GM12878 (cell line): ENCODE data around the gene CTSH.
"Not testable (repeated sequence)": the region's sequence is repeated elsewhere in the genome, so short reads cannot be mapped to it uniquely, and the experiment has no call there.

Experiments used
- CTCF ChIP-seq, 3 experiments: IDR thresholded peaks in 2 of 3; conservative IDR thresholded peaks in 1 of 3; 2 replicates each; pipeline ENCODE4 v1.5.1; 2011; ENCODE audit warnings: low read depth in 3 of 3, low read length in 3 of 3, mild to moderate bottlenecking in 3 of 3, control low read depth in 2 of 3, moderate library complexity in 2 of 3, inconsistent platforms in 1 of 3, mixed read lengths in 1 of 3; ENCODE audit not compliant: control insufficient read depth in 2 of 3, insufficient read depth in 1 of 3; ENCODE audit errors: extremely low read depth in 1 of 3
- EED ChIP-seq: sonication (generic); IDR thresholded peaks from 2 replicates; pipeline ENCODE4 v1.6.1; 2016; ENCODE audit warnings: antibody characterized with exemption, low read depth
- FOXM1 ChIP-seq: IDR thresholded peaks from 2 replicates; pipeline ENCODE4 v1.6.1; 2012; ENCODE audit warnings: low read depth, mild to moderate bottlenecking, inconsistent platforms, low read length, moderate library complexity
- MYC ChIP-seq: IDR thresholded peaks from 2 replicates; pipeline ENCODE4 v1.6.1; 2011; ENCODE audit warnings: mild to moderate bottlenecking, low read length, moderate library complexity, inconsistent platforms; ENCODE audit not compliant: insufficient read depth, insufficient replicate concordance, insufficient read length, severe bottlenecking
- NRF1 ChIP-seq: conservative IDR thresholded peaks from 2 replicates; pipeline ENCODE4 v1.6.1; 2011; ENCODE audit warnings: mild to moderate bottlenecking, low read depth, low read length, improper control_type of control experiment
- PAX8 ChIP-seq: fragments of 450-650 bp; IDR thresholded peaks from 2 replicates; pipeline ENCODE4 v1.6.1; 2017; ENCODE audit warnings: mild to moderate bottlenecking, moderate library complexity
- RBBP5 ChIP-seq: fragments of 200-600 bp; sonication (generic); conservative IDR thresholded peaks from 2 replicates; pipeline ENCODE4 v1.6.1; 2016
- RFX5 ChIP-seq: IDR thresholded peaks from 2 replicates; pipeline ENCODE4 v1.6.1; 2011; ENCODE audit warnings: low read depth, low read length, improper control_type of control experiment
- SP1 ChIP-seq: IDR thresholded peaks from one replicate; pipeline ENCODE4 v1.6.1; 2011; ENCODE audit warnings: low read depth, low read length
- USF2 ChIP-seq: IDR thresholded peaks from 2 replicates; pipeline ENCODE4 v1.6.1; 2011; ENCODE audit warnings: low read depth, low read length, improper control_type of control experiment, borderline replicate concordance
- YY1 ChIP-seq: IDR thresholded peaks from 2 replicates; pipeline ENCODE4 v1.6.1; 2011; ENCODE audit warnings: low read depth, mild to moderate bottlenecking, low read length
- ZNF274 ChIP-seq: IDR thresholded peaks from one replicate; pipeline ENCODE4 v1.8.0; 2011; ENCODE audit not compliant: insufficient read length, insufficient read depth

GRCh38 chr15:78876954-78877353 lies 67.9 kb downstream of the CTSH start:
- TF ChIP-seq CTCF (IDR thresholded peaks at IDR 0.05 in 2 of 3, conservative IDR thresholded peaks at IDR 0.05 in 1 of 3; ENCODE audit: control insufficient read depth in 2 of 3, extremely low read depth in 1 of 3, insufficient read depth in 1 of 3, low read depth in 3 of 3, low read length in 3 of 3); NRF1; RBBP5; SP1; YY1; FOXM1; USF2; EED; PAX8; RFX5; MYC; ZNF274: not testable (repeated sequence)
